ENCODE data around the gene MLLT11. TPM values are rescaled to one million over a fixed set of nuclear protein-coding genes. Genes with fewer than 3 reads are reported as not detected.

MLLT11 gene
- total and polyA plus RNA-seq, 2 of the 4 experiments (the other 2 are of a cell fraction): 3.6 to 17.5 TPM

GRCh38 chr1:151047925-151048644 lies 12.1 kb upstream of the MLLT11 start (continued):
- TF ChIP-seq CTCF (conservative IDR thresholded peaks at IDR 0.05; ENCODE audit: low read depth, low read length): peak; percentile 43
- no peak for TF ChIP-seq CHD1 (IDR thresholded peaks at IDR 0.05; ENCODE audit: low read depth, low read length)
- TF ChIP-seq POLR2A (IDR thresholded peaks at IDR 0.05; ENCODE audit: low read depth, low read length): peak; percentile 15; the same call in 1 of the 2 replicates

- no peak for DNase-seq
- peaks cover 7% of the 10 kb centered on the region; the same call in 1 of the 2 replicates for H3K9me1 ChIP-seq (ENCODE audit: insufficient read depth, low read length)
- H3K23ac ChIP-seq (ENCODE audit: low read depth, low read length): peak overlapping the region; percentile 93; the same call in 1 of the 2 replicates
- H3K4me1 ChIP-seq (ENCODE audit: control insufficient read depth, insufficient read depth, low read length): peaks cover 8% of the 10 kb centered on the region
- H3K9ac ChIP-seq (ENCODE audit: low read depth, low read length): peak overlapping the region; percentile 78
- H2BK5ac ChIP-seq (ENCODE audit: low read depth, low read length, poor library complexity, severe bottlenecking): no peak overlapping the region
- dilution Hi-C loops (cut with HindIII; ENCODE audit: low sequenced_read_pairs, unreplicated experiment) (no loop called here), in situ Hi-C loops (cut with MboI; ENCODE audit: low sequenced_read_pairs) (no loop called here), intact Hi-C loops (cut with micrococcal nuclease) (no loop called here)
- peak overlapping the region; percentile 96 for H2AK9ac ChIP-seq (replicated peaks; ENCODE audit: low read depth, low read length, poor library complexity)
- H2BK15ac ChIP-seq (ENCODE audit: low read depth, low read length): no peak overlapping the region
- BruUV-seq (replicated peaks): no TSS peak
- H3K4me3 ChIP-seq (ENCODE audit: insufficient read depth, low read depth, low read length): peak overlapping the region; percentile 65
- H3K56ac ChIP-seq (ENCODE audit: extremely low read depth, insufficient read depth, low read length): no peak overlapping the region
- H3K27me3 ChIP-seq (ENCODE audit: control insufficient read depth, insufficient read depth, low read length): no peaks in the 10 kb centered on the region
- H2AFZ ChIP-seq (replicated peaks; ENCODE audit: low read length, poor library complexity): peak overlapping the region; percentile 95
- no peak overlapping the region for H4K5ac ChIP-seq (ENCODE audit: low read depth, low read length)
- H4K8ac ChIP-seq (ENCODE audit: low read depth in 2 of 2, low read length in 2 of 2): peak overlapping the region; percentile 96 to 99; a peak in 2 of 4 replicates
- peak overlapping the region; percentile 88 for H3K27ac ChIP-seq (ENCODE audit: insufficient read depth, low read length)
- H2BK20ac ChIP-seq (ENCODE audit: low read depth, low read length): no peak overlapping the region
- ChIA-PET POLR2A (ENCODE audit: unreplicated experiment) (interaction anchor here (1.0 to 1.1 kb wide), 2 partner anchors 11 to 42 kb away, joined by 3 to 4 read pairs; partner anchors contain the start of genes CDC42SE1 and MINDY1), CTCF (no interaction called here)
- no peak for ATAC-seq (ENCODE audit: low read depth)
- peak overlapping the region; percentile 4 for H3K14ac ChIP-seq (replicated peaks; ENCODE audit: low read depth, low read length)
- no peak for TF ChIP-seq BHLHE40 (IDR thresholded peaks at IDR 0.05; ENCODE audit: low read depth, low read length)
- no peak for TF ChIP-seq CHD1 (IDR thresholded peaks at IDR 0.05; ENCODE audit: low read depth, low read length)
- no peak for TF ChIP-seq MXI1 (IDR thresholded peaks at IDR 0.05; ENCODE audit: borderline replicate concordance, low read depth, low read length)
- TF ChIP-seq NFE2L2 (IDR thresholded peaks at IDR 0.05; ENCODE audit: low read depth, low read length): no peak
- no peak for TF ChIP-seq MAFK (IDR thresholded peaks at IDR 0.05; ENCODE audit: low read depth, low read length)
- no peak; the same call in 1 of the 2 replicates for TF ChIP-seq POLR2A (IDR thresholded peaks at IDR 0.05; ENCODE audit: low read depth, low read length)
- no peak for TF ChIP-seq FOS (IDR thresholded peaks at IDR 0.05; ENCODE audit: low read depth, low read length)
- TF ChIP-seq MAZ (IDR thresholded peaks at IDR 0.05; ENCODE audit: borderline replicate concordance, low read depth, low read length): no peak
- TF ChIP-seq USF2 (IDR thresholded peaks at IDR 0.05; ENCODE audit: low read depth, low read length): no peak
- TF ChIP-seq CEBPB (IDR thresholded peaks at IDR 0.05; ENCODE audit: low read depth, low read length): no peak
- TF ChIP-seq RFX5 (IDR thresholded peaks at IDR 0.05; ENCODE audit: low read depth, low read length): no peak
- no peak for TF ChIP-seq SMC3 (IDR thresholded peaks at IDR 0.05; ENCODE audit: low read depth, low read length)
- H3K79me1 ChIP-seq (ENCODE audit: low read depth in 1 of 2, low read length in 2 of 2): peaks cover 6 to 51% of the 10 kb centered on the region in 2 experiments; a peak in 3 of 4 replicates
- peak overlapping the region; percentile 86 for H3K4me2 ChIP-seq (ENCODE audit: low read depth, low read length)
- no peak overlapping the region for H2BK120ac ChIP-seq (ENCODE audit: low read depth, low read length)
- peak overlapping the region; percentile 82; the same call in 1 of the 2 replicates for H3K4ac ChIP-seq (ENCODE audit: low read depth, low read length)
- H2AK5ac ChIP-seq (ENCODE audit: low read depth, low read length): peak overlapping the region; percentile 87
- H3K9me3 ChIP-seq (ENCODE audit: control insufficient read depth, insufficient read depth, low read length): no peaks in the 10 kb centered on the region
- 0 out of 2 replicates have a peak, but pooled peaks cover 8% of the 10 kb centered on the region for H4K20me1 ChIP-seq (ENCODE audit: insufficient read depth, low read length)
- peaks cover 21% of the 10 kb centered on the region for H3K36me3 ChIP-seq (ENCODE audit: control insufficient read depth, insufficient read depth, low read length)
- WGBS, 2 experiments (ENCODE audit: extremely low coverage in 2 of 2, insufficient read length in 1 of 2): no CpG with 5 or more reads among the region's 3 CpGs
- no peak overlapping the region for H3K18ac ChIP-seq (ENCODE audit: low read depth, low read length)
- no peak overlapping the region; the same call in 1 of the 2 replicates for H4K91ac ChIP-seq (ENCODE audit: insufficient read depth, low read depth, low read length)
Observed at GRCh38 chr1:151048645-151049032, 11.6 kb upstream of the MLLT11 start.

Data from IMR-90 (cell line).